K562 (cell line): ENCODE data around the gene TRIM26. TPM values are rescaled to one million over a fixed set of nuclear protein-coding genes. Genes with fewer than 3 reads are reported as not detected.

ENCODE experiments used
- ARNT ChIP-seq, 2 experiments: fragments of 450-650 bp; IDR thresholded peaks; 2 replicates each; pipeline ENCODE4 v1.6.1; 2016; ENCODE audit warnings: mild to moderate bottlenecking in 1 of 2
- ETS1 ChIP-seq: conservative IDR thresholded peaks from 2 replicates; pipeline ENCODE4 v1.6.1; 2011; ENCODE audit warnings: low read depth, mild to moderate bottlenecking, low read length; ENCODE audit not compliant: control insufficient read depth
- FOXA1 ChIP-seq: fragments of 450-650 bp; IDR thresholded peaks from 2 replicates; pipeline ENCODE4 v1.6.1; 2016; ENCODE audit warnings: mild to moderate bottlenecking, borderline replicate concordance
- FOXK1 ChIP-seq: sonication (generic); formaldehyde crosslinking; IDR thresholded peaks from 2 replicates; pipeline ENCODE4 v1.8.0; 2022; ENCODE audit warnings: missing genetic modification reagents, mild to moderate bottlenecking, borderline replicate concordance
- KAT2B ChIP-seq: IDR thresholded peaks from one replicate; pipeline ENCODE4 v1.6.1; 2012; ENCODE audit warnings: low read depth, mild to moderate bottlenecking, control low read depth, inconsistent platforms, low read length, moderate library complexity
- MAFG ChIP-seq: fragments of 450-650 bp; conservative IDR thresholded peaks from 2 replicates; pipeline ENCODE4 v1.6.1; 2016; ENCODE audit warnings: missing genetic modification characterization, missing compliant biosample characterization
- NFYB ChIP-seq: IDR thresholded peaks from 2 replicates; pipeline ENCODE4 v1.6.1; 2011; ENCODE audit warnings: mild to moderate bottlenecking, moderate library complexity; ENCODE audit not compliant: insufficient read length; ENCODE audit errors: extremely low read depth
- PRPF4 ChIP-seq: fragments of 200-400 bp; formaldehyde crosslinking; IDR thresholded peaks from one replicate; pipeline ENCODE4 v1.6.1; 2017; ENCODE audit warnings: low read length, low read depth, mild to moderate bottlenecking; ENCODE audit not compliant: insufficient read depth, poor library complexity, severe bottlenecking
- PTBP1 ChIP-seq: fragments of 200-400 bp; formaldehyde crosslinking; IDR thresholded peaks from 2 replicates; pipeline ENCODE4 v1.6.1; 2017; ENCODE audit warnings: low read depth, low read length
- RERE ChIP-seq: sonication (generic); formaldehyde crosslinking; IDR thresholded peaks from 2 replicates; pipeline ENCODE4 v1.8.0; 2023; ENCODE audit warnings: missing genetic modification reagents, mild to moderate bottlenecking, borderline replicate concordance
- SETDB1 ChIP-seq: IDR thresholded peaks from one replicate; pipeline ENCODE4 v1.6.1; 2012; ENCODE audit warnings: low read length, control low read depth, inconsistent platforms
- SLC30A9 ChIP-seq: fragments of 250-450 bp; sonication (Bioruptor Pico); IDR thresholded peaks from 2 replicates; pipeline ENCODE4 v1.8.0; 2022; ENCODE audit warnings: mild to moderate bottlenecking, moderate library complexity
- SMARCB1 ChIP-seq: IDR thresholded peaks from 2 replicates; pipeline ENCODE4 v1.6.1; 2011; ENCODE audit warnings: improper control_type of control experiment, low read depth; ENCODE audit not compliant: insufficient read length
- ZBED1 ChIP-seq: IDR thresholded peaks from 2 replicates; pipeline ENCODE4 v1.6.1; 2014
- ZNF146 ChIP-seq: IDR thresholded peaks from one replicate; pipeline ENCODE4 v1.6.1; 2018; ENCODE audit warnings: missing compliant biosample characterization; ENCODE audit not compliant: unreplicated experiment
- polyA plus RNA-seq, 8 experiments: library from polyadenylated mRNA; depleted of rRNA in 4 of 8; stranded (reverse) in 5 of 8; unstranded in 3 of 8; fragments of >200 nt; fragmentation: Nextera tagmentation in 2 of 8; fragmentation: Illumina TruSeq in 1 of 8; extraction: Ambion mirVana in 2 of 8; extraction: Trizol in 1 of 8; gene quantifications; 2 replicates each; pipeline versions ENCODE4 v1.2.1 to v1.2.3, GENCODE V29; 2011 to 2014; ENCODE audit warnings: inconsistent platforms in 1 of 8, missing spikeins in 1 of 8
- total RNA-seq, 7 experiments: library from RNA; depleted of rRNA in 6 of 7; stranded (reverse); fragments of >200 nt in 6 of 7; fragmentation: Illumina TruSeq in 2 of 7; extraction: Trizol in 2 of 7; gene quantifications; 2 replicates each; pipeline versions ENCODE4 v1.2.1 to v1.2.3, GENCODE V29; 2011 to 2021; ENCODE audit warnings: low replicate concordance in 1 of 7
- TF ChIP-seq, protein P1 (sequence below), 2 experiments: IDR thresholded peaks; 2 replicates each; pipeline ENCODE4 v1.6.1; 2011; ENCODE audit warnings: borderline replicate concordance in 1 of 2, control low read depth in 1 of 2, low read depth in 1 of 2, low read length in 1 of 2, mild to moderate bottlenecking in 1 of 2, mixed read lengths in 1 of 2, moderate library complexity in 1 of 2; ENCODE audit not compliant: insufficient read depth in 1 of 2, insufficient read length in 1 of 2, poor library complexity in 1 of 2, severe bottlenecking in 1 of 2; ENCODE audit errors: extremely low read depth in 1 of 2
- TF ChIP-seq, protein P2 (sequence below): fragments of 250-450 bp; sonication (Bioruptor Pico); IDR thresholded peaks from 2 replicates; pipeline ENCODE4 v1.8.0; 2021; ENCODE audit warnings: moderate library complexity, mild to moderate bottlenecking, inconsistent platforms

Gene TRIM26
- total and polyA plus RNA-seq, 9 of the 15 experiments (the other 6 are each of a cell fraction or from before 2014, with no cell fraction given): 0.80 to 5.0 (median 2.8) TPM

DNA sequence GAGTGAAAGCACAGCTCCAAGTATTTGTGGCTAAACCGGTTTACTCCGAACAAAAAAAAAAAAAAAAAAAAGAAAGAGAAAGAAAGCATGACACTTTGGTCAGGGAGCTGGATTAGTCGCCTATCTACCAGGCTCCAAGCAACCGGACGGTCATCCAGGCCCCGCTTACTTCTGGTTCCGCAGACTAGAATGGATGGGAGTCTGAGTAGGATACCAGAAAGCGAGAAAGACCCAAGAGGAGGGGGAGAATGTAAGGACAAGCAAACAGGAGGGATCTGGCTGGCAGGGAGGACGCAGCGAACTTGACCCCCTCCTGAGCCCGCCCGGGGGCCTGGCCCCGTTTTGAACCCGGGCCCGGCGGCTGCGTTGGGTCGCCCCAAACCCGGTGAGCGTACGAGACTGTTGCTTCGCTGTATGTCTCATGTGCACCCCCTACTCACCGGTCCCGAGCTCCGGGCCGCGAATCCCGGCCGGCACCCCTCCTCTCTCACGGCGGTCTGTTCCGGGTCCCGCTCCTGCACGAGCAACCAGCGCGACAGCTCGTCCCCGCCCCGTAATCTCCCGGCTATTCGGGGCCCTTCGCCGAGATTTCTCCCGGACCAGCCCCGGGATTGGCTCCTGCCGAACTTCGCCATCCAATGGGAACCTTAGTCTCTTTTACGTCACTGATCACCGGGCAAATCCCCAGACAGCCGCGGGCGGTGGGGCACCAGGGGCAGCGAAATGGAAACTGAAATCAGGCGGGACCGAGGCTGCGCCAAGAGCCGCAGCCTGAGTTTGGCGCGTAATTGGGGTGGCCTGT is at the start of gene TRIM26 (continued):
- TF ChIP-seq SMARCB1: no peak
- TF ChIP-seq SLC30A9 (CRISPR knock-in tag): no peak
- TF ChIP-seq ETS1: no peak
- TF ChIP-seq, protein P1, sequence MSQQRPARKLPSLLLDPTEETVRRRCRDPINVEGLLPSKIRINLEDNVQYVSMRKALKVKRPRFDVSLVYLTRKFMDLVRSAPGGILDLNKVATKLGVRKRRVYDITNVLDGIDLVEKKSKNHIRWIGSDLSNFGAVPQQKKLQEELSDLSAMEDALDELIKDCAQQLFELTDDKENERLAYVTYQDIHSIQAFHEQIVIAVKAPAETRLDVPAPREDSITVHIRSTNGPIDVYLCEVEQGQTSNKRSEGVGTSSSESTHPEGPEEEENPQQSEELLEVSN (IDR thresholded peaks at IDR 0.05; ENCODE audit: borderline replicate concordance in 1 of 2, extremely low read depth in 1 of 2, insufficient read depth in 1 of 2, insufficient read length in 1 of 2, low read depth in 1 of 2, low read length in 1 of 2, poor library complexity in 1 of 2, severe bottlenecking in 1 of 2): peak in 1 of 2 experiments; percentile 50
- TF ChIP-seq, protein P2, sequence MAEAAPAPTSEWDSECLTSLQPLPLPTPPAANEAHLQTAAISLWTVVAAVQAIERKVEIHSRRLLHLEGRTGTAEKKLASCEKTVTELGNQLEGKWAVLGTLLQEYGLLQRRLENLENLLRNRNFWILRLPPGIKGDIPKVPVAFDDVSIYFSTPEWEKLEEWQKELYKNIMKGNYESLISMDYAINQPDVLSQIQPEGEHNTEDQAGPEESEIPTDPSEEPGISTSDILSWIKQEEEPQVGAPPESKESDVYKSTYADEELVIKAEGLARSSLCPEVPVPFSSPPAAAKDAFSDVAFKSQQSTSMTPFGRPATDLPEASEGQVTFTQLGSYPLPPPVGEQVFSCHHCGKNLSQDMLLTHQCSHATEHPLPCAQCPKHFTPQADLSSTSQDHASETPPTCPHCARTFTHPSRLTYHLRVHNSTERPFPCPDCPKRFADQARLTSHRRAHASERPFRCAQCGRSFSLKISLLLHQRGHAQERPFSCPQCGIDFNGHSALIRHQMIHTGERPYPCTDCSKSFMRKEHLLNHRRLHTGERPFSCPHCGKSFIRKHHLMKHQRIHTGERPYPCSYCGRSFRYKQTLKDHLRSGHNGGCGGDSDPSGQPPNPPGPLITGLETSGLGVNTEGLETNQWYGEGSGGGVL: no peak
- no peak for TF ChIP-seq KAT2B
- no peak for TF ChIP-seq PTBP1
- no peak for TF ChIP-seq FOXA1
- no peak for TF ChIP-seq ZBED1
- no peak for TF ChIP-seq FOXK1 (CRISPR knock-in tag)
- TF ChIP-seq NFYB: peak; percentile 67
- TF ChIP-seq PRPF4: no peak
- no peak for TF ChIP-seq SETDB1
- no peak for TF ChIP-seq MAFG
- TF ChIP-seq RERE: no peak
- TF ChIP-seq ARNT (IDR thresholded peaks at IDR 0.05): no peak
- TF ChIP-seq ZNF146 (CRISPR knock-in tag): no peak
